Mucosa of stomach (tissue), 1 donor: ENCODE results near the gene PTOV1.

Experiments
- H3K27me3 ChIP-seq: one replicate; pipeline ENCODE4 v1.7.0; 2013; ENCODE audit warnings: mild to moderate bottlenecking, low read length; ENCODE audit not compliant: control insufficient read depth, insufficient read depth
- H3K36me3 ChIP-seq: one replicate; pipeline ENCODE4 v1.7.0; 2013; ENCODE audit warnings: low read length; ENCODE audit not compliant: control insufficient read depth, insufficient read depth
- H3K4me1 ChIP-seq: one replicate; pipeline ENCODE4 v1.7.0; 2013; ENCODE audit warnings: mild to moderate bottlenecking, low read length; ENCODE audit not compliant: control insufficient read depth, insufficient read depth
- H3K4me3 ChIP-seq: one replicate; pipeline ENCODE4 v1.7.0; 2013; ENCODE audit warnings: low read length
- H3K9ac ChIP-seq: one replicate; pipeline ENCODE4 v1.7.0; 2013; ENCODE audit warnings: mild to moderate bottlenecking, low read length, moderate library complexity
- H3K9me3 ChIP-seq: one replicate; pipeline ENCODE4 v1.7.0; 2013; ENCODE audit warnings: mild to moderate bottlenecking, low read length, moderate library complexity; ENCODE audit not compliant: control insufficient read depth
- donor health status: Pancreatic carcinoma.

PTOV1 gene

DNA sequence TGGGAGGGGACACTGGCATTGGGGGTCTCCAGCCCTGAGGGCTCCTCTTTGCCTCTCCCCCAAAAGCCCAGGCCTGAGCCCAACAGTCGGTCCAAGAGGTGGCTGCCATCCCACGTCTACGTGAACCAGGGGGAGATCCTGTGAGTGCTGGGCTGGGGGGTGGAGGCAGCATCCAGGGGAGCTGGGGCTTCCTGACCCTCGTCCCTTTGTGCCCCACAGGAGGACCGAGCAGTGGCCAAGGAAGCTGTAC lies 6.8 kb downstream of the PTOV1 start:
- H3K4me1 ChIP-seq, result peaks cover 24% of the 10 kb centered on the region
- no peaks in the 10 kb centered on the region for H3K27me3 ChIP-seq
- H3K36me3 ChIP-seq, result peaks cover 20% of the 10 kb centered on the region
- H3K9ac ChIP-seq, result no peak overlapping the region
- H3K9me3 ChIP-seq, result no peaks in the 10 kb centered on the region
- no peak overlapping the region for H3K4me3 ChIP-seq

DNA sequence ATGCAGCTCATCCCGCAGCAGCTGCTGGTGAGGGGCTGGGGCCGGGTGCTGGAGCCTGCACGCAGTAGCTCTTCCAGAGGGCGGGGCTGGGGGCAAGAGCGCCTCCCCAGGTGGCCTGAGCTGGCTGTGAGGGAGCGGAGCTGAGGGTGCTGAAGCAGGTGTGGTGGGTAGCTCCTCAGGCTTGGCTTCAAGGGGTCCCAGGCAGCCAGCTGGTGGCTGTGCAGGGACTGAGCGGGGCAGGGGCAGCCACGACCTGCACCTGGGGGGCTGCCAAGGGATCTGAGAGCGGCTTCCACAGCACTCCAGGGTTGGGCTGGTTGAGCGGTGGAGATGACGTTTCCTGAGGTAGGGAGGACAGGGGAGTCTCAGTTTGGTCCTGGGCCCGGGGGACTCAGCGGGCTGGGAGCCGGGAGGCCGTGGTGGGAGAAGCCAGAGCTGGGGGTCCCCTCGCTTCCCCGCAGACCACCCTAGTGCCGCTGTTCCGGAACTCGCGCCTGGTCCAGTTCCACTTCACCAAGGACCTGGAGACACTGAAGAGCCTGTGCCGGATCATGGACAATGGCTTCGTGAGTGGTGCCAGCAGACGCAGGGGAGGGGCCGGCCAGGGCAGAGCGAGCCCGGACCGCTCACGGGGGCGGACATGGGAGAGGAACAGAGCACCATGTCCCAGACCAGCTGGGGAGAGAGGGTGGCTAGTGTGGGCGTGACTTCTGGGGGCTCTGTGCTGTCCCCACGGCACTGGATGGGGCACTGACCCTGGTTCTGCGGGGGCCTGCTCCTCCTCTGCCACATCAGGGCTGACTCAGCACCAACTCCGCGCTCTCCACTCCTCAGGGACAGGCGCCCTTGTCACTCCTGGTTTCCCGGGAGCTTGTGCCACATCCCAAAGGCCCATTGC lies 7.4 kb downstream of the PTOV1 start:
- Histone ChIP-seq H3K36me3 (peaks cover 20% of the 10 kb centered on the region), H3K9ac (no peak overlapping the region), H3K4me1 (peaks cover 19% of the 10 kb centered on the region), H3K27me3 (no peaks in the 10 kb centered on the region), H3K9me3 (no peaks in the 10 kb centered on the region), H3K4me3 (no peak overlapping the region)

- Histone ChIP-seq H3K36me3 (peaks cover 31% of the 10 kb centered on the region), H3K27me3 (no peaks in the 10 kb centered on the region), H3K4me3 (no peak overlapping the region), H3K9me3 (no peaks in the 10 kb centered on the region), H3K4me1 (peaks cover 15% of the 10 kb centered on the region), H3K9ac (no peak overlapping the region)
Measured at GRCh38 chr19:49859682-49860335, 8.8 kb downstream of the PTOV1 start.

DNA sequence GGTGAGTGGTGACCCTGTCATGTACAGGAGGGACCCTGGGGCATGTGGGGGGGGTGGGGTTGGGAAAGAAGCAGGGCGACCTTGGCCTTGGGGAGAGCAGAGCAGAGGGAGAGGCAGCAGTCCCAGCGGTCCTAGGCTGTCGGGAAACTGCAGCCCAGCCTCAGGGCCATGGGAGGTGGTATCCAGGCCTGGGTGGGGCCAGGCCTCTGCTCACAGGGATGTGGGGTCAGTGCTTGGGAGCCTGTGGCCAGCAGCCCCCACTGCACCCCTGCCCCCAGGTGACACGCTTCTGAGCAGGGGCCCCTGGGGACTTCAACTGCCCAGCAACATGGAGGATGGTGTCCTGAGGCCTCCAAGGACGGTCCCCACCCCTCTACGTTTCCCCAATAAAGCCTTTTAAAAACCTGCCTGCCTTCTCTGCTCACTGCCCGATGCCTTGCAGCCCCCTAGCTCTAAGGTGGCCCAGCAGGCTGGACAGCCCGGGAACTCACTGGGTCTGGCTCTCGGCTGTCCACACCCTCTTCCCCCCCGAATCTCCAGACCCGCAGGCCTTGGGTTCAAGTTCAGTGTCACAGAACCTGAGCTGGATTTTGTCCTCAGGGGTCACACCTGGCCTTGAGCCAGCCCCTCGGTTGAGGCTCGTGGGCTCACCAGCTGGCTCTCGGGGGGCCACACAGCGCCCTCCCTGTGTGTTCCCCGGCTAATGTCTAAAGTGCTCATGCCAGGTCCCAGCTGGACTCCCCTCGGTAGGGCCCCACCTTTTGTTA lies 9.6 kb downstream of the PTOV1 start:
- peaks cover 22% of the 10 kb centered on the region for H3K4me1 ChIP-seq
- peak overlapping the region; percentile 29 for H3K9ac ChIP-seq
- peaks cover 31% of the 10 kb centered on the region for H3K36me3 ChIP-seq
- no peaks in the 10 kb centered on the region for H3K9me3 ChIP-seq
- no peaks in the 10 kb centered on the region for H3K27me3 ChIP-seq
- H3K4me3 ChIP-seq, result no peak overlapping the region

- Histone ChIP-seq H3K4me3 (no peak overlapping the region), H3K27me3 (no peaks in the 10 kb centered on the region), H3K36me3 (peaks cover 31% of the 10 kb centered on the region), H3K9me3 (no peaks in the 10 kb centered on the region), H3K9ac (peak overlapping the region; percentile 29), H3K4me1 (peaks cover 28% of the 10 kb centered on the region)
Measured at GRCh38 chr19:49861107-49861506, 10.1 kb downstream of the PTOV1 start.

DNA sequence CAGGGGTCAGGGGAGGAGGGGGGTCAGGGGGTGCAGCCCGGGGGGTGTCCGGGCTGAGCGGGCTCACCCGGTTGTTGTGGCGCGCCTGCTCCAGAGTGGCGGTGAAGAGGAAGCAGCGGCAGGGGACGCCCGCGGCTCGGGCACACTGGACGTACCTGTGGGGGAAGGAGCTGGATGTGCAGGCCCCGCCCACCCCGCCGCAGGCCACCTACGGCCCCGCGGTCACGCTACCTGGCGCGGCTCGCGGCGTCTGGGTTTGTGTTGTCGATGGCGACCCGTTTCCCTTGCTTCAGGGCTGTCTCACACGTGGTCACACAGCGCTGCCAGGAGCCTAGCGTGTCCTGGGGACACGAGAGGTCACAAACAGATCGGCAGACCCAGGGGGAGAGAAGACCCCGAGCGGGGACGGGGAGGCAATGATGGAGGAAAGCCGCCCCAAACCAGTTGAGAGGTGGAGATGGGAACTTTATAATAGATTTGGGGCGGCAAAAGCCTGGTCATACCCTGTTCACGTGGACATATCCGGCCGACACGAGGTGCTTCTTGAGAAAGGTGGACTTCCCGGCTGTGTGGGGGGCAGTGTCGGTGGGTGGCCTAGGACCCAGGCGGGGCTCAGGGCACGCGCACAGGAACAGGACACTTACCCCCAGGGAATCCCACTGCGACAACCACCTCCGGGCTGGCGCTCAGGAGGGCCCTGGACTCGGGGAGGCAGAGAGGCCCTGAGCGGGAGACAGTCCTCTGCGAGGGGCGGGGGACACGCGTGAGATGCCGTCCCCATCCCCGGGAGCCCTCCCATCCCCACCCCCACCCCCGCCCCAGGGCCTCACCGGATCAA lies 10.8 kb downstream of the PTOV1 start:
- H3K27me3 ChIP-seq, result no peaks in the 10 kb centered on the region
- no peak overlapping the region for H3K4me3 ChIP-seq
- H3K4me1 ChIP-seq, result peaks cover 35% of the 10 kb centered on the region
- H3K9ac ChIP-seq, result peak overlapping the region; percentile 29
- H3K36me3 ChIP-seq, result peaks cover 31% of the 10 kb centered on the region
- H3K9me3 ChIP-seq, result no peaks in the 10 kb centered on the region

GRCh38 chr19:49862391-49863253 lies 11.7 kb downstream of the PTOV1 start:
- Histone ChIP-seq H3K27me3 (no peaks in the 10 kb centered on the region), H3K4me3 (no peak overlapping the region), H3K9me3 (no peaks in the 10 kb centered on the region), H3K9ac (no peak overlapping the region), H3K4me1 (peaks cover 35% of the 10 kb centered on the region), H3K36me3 (peaks cover 24% of the 10 kb centered on the region)

DNA sequence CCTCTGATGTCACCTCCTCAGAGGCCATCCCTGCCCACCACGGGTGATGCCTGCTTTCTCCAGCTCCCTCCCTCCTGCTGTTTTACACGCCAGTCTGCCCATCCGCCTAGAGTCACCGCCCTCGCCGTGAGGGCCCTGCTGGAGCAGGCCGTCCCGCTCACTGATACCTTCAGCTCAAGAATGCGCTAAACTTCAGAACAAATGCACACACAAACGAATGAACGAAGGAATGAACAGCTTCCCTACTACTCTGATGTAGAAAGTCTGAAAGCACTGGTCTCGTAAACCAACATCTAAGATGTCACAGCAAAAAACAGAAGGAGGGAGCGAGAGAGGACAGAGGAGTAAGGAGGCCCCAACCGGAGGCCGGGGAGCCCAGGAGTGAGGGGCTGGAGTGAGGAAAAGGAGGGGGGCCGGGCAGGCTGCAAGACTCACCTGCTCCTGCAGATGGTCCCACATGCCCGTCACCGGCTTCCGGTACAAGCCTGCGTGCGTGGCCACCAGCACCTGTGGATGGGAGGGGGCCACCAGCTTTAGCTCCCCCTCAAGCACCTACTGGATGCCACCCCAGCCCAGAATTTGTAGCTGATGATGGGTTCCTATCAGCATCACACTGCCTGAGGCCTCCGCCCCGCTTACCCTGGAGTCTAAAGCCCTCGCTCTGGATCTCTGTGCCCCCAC lies 12.4 kb downstream of the PTOV1 start:
- H3K4me1 ChIP-seq, result peaks cover 39% of the 10 kb centered on the region
- no peak overlapping the region for H3K9ac ChIP-seq
- H3K36me3 ChIP-seq, result peaks cover 22% of the 10 kb centered on the region
- no peaks in the 10 kb centered on the region for H3K27me3 ChIP-seq
- H3K4me3 ChIP-seq, result no peak overlapping the region
- H3K9me3 ChIP-seq, result no peaks in the 10 kb centered on the region

GRCh38 chr19:49863935-49864320 lies 13.0 kb downstream of the PTOV1 start:
- H3K9ac ChIP-seq, result no peak overlapping the region
- peaks cover 22% of the 10 kb centered on the region for H3K36me3 ChIP-seq
- no peaks in the 10 kb centered on the region for H3K9me3 ChIP-seq
- peaks cover 42% of the 10 kb centered on the region for H3K4me1 ChIP-seq
- no peak overlapping the region for H3K4me3 ChIP-seq
- no peaks in the 10 kb centered on the region for H3K27me3 ChIP-seq

GRCh38 chr19:49864890-49865289 lies 13.9 kb downstream of the PTOV1 start:
- H3K9ac ChIP-seq, result no peak overlapping the region
- H3K27me3 ChIP-seq, result no peaks in the 10 kb centered on the region
- no peak overlapping the region for H3K4me3 ChIP-seq
- peaks cover 42% of the 10 kb centered on the region for H3K4me1 ChIP-seq
- no peaks in the 10 kb centered on the region for H3K9me3 ChIP-seq
- peaks cover 18% of the 10 kb centered on the region for H3K36me3 ChIP-seq
